Stomach (tissue), 4 donors: ENCODE data around the gene NCAPG.

ENCODE experiments used
- CTCF ChIP-seq, 7 experiments: fragments of 450-650 bp in 4 of 7; fragments of 200-600 bp in 3 of 7; sonication (generic) in 3 of 7; IDR thresholded peaks; one replicate each; pipeline ENCODE4 v1.5.1; 2016 to 2019; ENCODE audit warnings: antibody characterized with exemption in 7 of 7, control low read depth in 2 of 7, mild to moderate bottlenecking in 1 of 7
- EP300 ChIP-seq: sonication (generic); formaldehyde crosslinking; IDR thresholded peaks from one replicate; pipeline ENCODE4 v1.6.1; 2017; ENCODE audit warnings: antibody characterized with exemption
- POLR2AphosphoS5 ChIP-seq, 3 donors: sonication (generic); formaldehyde crosslinking; IDR thresholded peaks; one replicate each; pipeline ENCODE4 v1.6.1; 2016; ENCODE audit warnings: antibody characterized with exemption in 3 of 3

- TF ChIP-seq CTCF (IDR thresholded peaks at IDR 0.05) (no peak), EP300 (no peak), POLR2AphosphoS5 (IDR thresholded peaks at IDR 0.05) (no peak)
Measured at GRCh38 chr4:17846266-17846665, 35.5 kb downstream of the NCAPG start.
